A549 (cell line): ENCODE measurements around the gene PTP4A2.

ENCODE experiments used
- CEBPB ChIP-seq, 2 experiments: fragments of >200 bp in 1 of 2; sonication (Bioruptor Twin) in 1 of 2; formaldehyde crosslinking in 1 of 2; IDR thresholded peaks; 2 replicates each; pipeline ENCODE4 v1.6.1; 2012 to 2016
- JUNB ChIP-seq: fragments of >200 bp; sonication (Bioruptor Twin); formaldehyde crosslinking; IDR thresholded peaks from 2 replicates; pipeline ENCODE4 v1.6.1; 2016
- POLR2A ChIP-seq: IDR thresholded peaks from 2 replicates; pipeline ENCODE4 v1.6.1; 2012; ENCODE audit warnings: mild to moderate bottlenecking, low read length
- RAD21 ChIP-seq, 2 experiments: fragments of >200 bp in 1 of 2; sonication (Bioruptor Twin) in 1 of 2; formaldehyde crosslinking in 1 of 2; IDR thresholded peaks in 1 of 2; conservative IDR thresholded peaks in 1 of 2; 2 replicates in 1 of 2; 3 replicates in 1 of 2; pipeline ENCODE4 v1.6.1; 2012 to 2018; ENCODE audit warnings: inconsistent platforms in 1 of 2
- RNF2 ChIP-seq: fragments of 200-600 bp; sonication (generic); IDR thresholded peaks from 2 replicates; pipeline ENCODE4 v1.6.1; 2016; ENCODE audit warnings: low read depth, mild to moderate bottlenecking, antibody characterized with exemption, moderate library complexity, borderline replicate concordance
- TF ChIP-seq, protein P1 (sequence below): fragments of >200 bp; sonication (Bioruptor Twin); formaldehyde crosslinking; IDR thresholded peaks from 3 replicates; pipeline ENCODE4 v1.5.1; 2016
- TF ChIP-seq, protein P2 (sequence below): fragments of 150-350 bp; IDR thresholded peaks from 2 replicates; pipeline ENCODE4 v1.6.1; 2014; ENCODE audit warnings: low read depth, mild to moderate bottlenecking, low read length

GRCh38 chr1:31980835-31981455, 42.8 kb upstream of the PTP4A2 start:
- TF ChIP-seq POLR2A (no peak), JUNB (no peak), RNF2 (no peak), RAD21 (conservative IDR thresholded peaks at IDR 0.05 in 1 of 2, IDR thresholded peaks at IDR 0.05 in 1 of 2) (no peak), CEBPB (IDR thresholded peaks at IDR 0.05) (no peak)
- TF ChIP-seq, protein P1, sequence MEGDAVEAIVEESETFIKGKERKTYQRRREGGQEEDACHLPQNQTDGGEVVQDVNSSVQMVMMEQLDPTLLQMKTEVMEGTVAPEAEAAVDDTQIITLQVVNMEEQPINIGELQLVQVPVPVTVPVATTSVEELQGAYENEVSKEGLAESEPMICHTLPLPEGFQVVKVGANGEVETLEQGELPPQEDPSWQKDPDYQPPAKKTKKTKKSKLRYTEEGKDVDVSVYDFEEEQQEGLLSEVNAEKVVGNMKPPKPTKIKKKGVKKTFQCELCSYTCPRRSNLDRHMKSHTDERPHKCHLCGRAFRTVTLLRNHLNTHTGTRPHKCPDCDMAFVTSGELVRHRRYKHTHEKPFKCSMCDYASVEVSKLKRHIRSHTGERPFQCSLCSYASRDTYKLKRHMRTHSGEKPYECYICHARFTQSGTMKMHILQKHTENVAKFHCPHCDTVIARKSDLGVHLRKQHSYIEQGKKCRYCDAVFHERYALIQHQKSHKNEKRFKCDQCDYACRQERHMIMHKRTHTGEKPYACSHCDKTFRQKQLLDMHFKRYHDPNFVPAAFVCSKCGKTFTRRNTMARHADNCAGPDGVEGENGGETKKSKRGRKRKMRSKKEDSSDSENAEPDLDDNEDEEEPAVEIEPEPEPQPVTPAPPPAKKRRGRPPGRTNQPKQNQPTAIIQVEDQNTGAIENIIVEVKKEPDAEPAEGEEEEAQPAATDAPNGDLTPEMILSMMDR = no peak
- TF ChIP-seq, protein P2, sequence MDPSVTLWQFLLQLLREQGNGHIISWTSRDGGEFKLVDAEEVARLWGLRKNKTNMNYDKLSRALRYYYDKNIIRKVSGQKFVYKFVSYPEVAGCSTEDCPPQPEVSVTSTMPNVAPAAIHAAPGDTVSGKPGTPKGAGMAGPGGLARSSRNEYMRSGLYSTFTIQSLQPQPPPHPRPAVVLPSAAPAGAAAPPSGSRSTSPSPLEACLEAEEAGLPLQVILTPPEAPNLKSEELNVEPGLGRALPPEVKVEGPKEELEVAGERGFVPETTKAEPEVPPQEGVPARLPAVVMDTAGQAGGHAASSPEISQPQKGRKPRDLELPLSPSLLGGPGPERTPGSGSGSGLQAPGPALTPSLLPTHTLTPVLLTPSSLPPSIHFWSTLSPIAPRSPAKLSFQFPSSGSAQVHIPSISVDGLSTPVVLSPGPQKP = no peak
